HG03442 (cell line): Measurements from ENCODE around the gene PPL.
A peak's percentile ranks its signal among the peaks of the same experiment; 100 is the strongest.
"Not testable (repeated sequence)": the region's sequence is repeated elsewhere in the genome, so short reads cannot be mapped to it uniquely, and the experiment has no call there.

Experiments
- ATAC-seq: cut with Tn5 transposase; IDR thresholded peaks from one replicate; pipeline ENCODE4 v1.9.1; 2021; ENCODE audit warnings: mild to moderate bottlenecking, moderate library complexity; ENCODE audit not compliant: unreplicated experiment

The PPL gene

GRCh38 chr16:4960579-4960978 is 23.6 kb upstream of the PPL start:
- ATAC-seq, result no peak

- ATAC-seq, result no peak
These were observed 21.8 kb upstream of the PPL start for GRCh38 chr16:4958510-4959438.

- peak; percentile 59 for ATAC-seq
These were observed 21.0 kb upstream of the PPL start, which contains the start of gene SEC14L5 for GRCh38 chr16:4957720-4958509. SEC14L5 (plus strand) TSS chr16:4958330; CDS start chr16:4959324, 994 bp downstream.

- no peak for ATAC-seq
These were observed 20.4 kb upstream of the PPL start for GRCh38 chr16:4957420-4957719.

- no peak for ATAC-seq
These were observed 17.8 kb upstream of the PPL start for GRCh38 chr16:4954714-4955113.

- ATAC-seq, result not testable (repeated sequence)
These were observed 14.6 kb upstream of the PPL start for GRCh38 chr16:4951583-4951982.

- ATAC-seq, result no peak
These were observed 13.0 kb upstream of the PPL start for GRCh38 chr16:4949986-4950385.

- no peak for ATAC-seq
These were observed 12.2 kb upstream of the PPL start for GRCh38 chr16:4948903-4949766.

- no peak for ATAC-seq
These were observed 11.0 kb upstream of the PPL start for GRCh38 chr16:4947722-4948503.

GRCh38 chr16:4946917-4947316 is 10.0 kb upstream of the PPL start:
- no peak for ATAC-seq

- ATAC-seq, result no peak
These were observed 8.9 kb upstream of the PPL start for GRCh38 chr16:4945560-4946502.

GRCh38 chr16:4944333-4945281 is 7.7 kb upstream of the PPL start:
- ATAC-seq, result no peak

GRCh38 chr16:4942481-4942880 is 5.5 kb upstream of the PPL start:
- no peak for ATAC-seq

- ATAC-seq, result no peak
These were observed 3.8 kb upstream of the PPL start for GRCh38 chr16:4940719-4941118.

- no peak for ATAC-seq
These were observed 1.7 kb upstream of the PPL start for GRCh38 chr16:4938683-4939030.

GRCh38 chr16:4937782-4938682 is 1.1 kb upstream of the PPL start:
- ATAC-seq, result no peak
